ENCODE measurements around the gene STN1. TPM values are rescaled to one million over a fixed set of nuclear protein-coding genes. Genes with fewer than 3 reads are reported as not detected.

Gene STN1
- total RNA-seq, 1 experiment from 2014 or later: 74.7 TPM

- no peaks in the 10 kb centered on the region for H3K9me2 ChIP-seq (ENCODE audit: insufficient read depth)
- no peaks in the 10 kb centered on the region for H3K9me3 ChIP-seq (ENCODE audit: control insufficient read depth in 1 of 2, insufficient read depth in 1 of 2, low read depth in 1 of 2, low read length in 2 of 2)
- RAD21 ChIA-PET (ENCODE audit: low non-redundant PET in 1 of 2, low total read pairs in 2 of 2, uncharacterized antibody in 2 of 2, unreplicated experiment in 2 of 2): interaction anchor here in 1 of 2 experiments (0.7 kb wide), 1 partner anchor 63 kb away, joined by 3 read pairs; no protein-coding TSS in a partner anchor
- no peak overlapping the region for H3K4me3 ChIP-seq (replicated peaks in 1 of 2; ENCODE audit: low read depth in 1 of 2, low read length in 2 of 2)
- peak overlapping the region; percentile 7; the same call in 1 of the 2 replicates for H3K27ac ChIP-seq (ENCODE audit: low read depth, low read length)
- H3K79me2 ChIP-seq (ENCODE audit: insufficient read depth, low read length): no peaks in the 10 kb centered on the region
- DNase-seq (ENCODE audit: low read depth, low spot score): no peak
- BruUV-seq (replicated peaks): no TSS peak
- peaks cover 8 to 25% of the 10 kb centered on the region in 2 experiments; a peak in 3 of 4 replicates for H3K36me3 ChIP-seq (ENCODE audit: control insufficient read depth in 1 of 2, insufficient read depth in 2 of 2, low read length in 2 of 2)
- H4K20me1 ChIP-seq (ENCODE audit: insufficient read depth): no peaks in the 10 kb centered on the region
- H3K4me2 ChIP-seq (ENCODE audit: low read length): no peak overlapping the region
- CTCF ChIA-PET: interaction anchor here (0.6 to 2.3 kb wide), 7 partner anchors 137 to 386 kb away, joined by 3 to 9 read pairs (median 5); partner anchors contain the start of genes GSTO1 and SFR1
- H3K9ac ChIP-seq (ENCODE audit: low read length): no peak overlapping the region
- peaks cover 52 to 62% of the 10 kb centered on the region in 2 experiments for H3K4me1 ChIP-seq (ENCODE audit: control insufficient read depth in 1 of 2, insufficient read depth in 2 of 2, low read length in 2 of 2)
- H3K27me3 ChIP-seq (ENCODE audit: insufficient read depth, low read length): no peaks in the 10 kb centered on the region
- no peak overlapping the region for H2AFZ ChIP-seq (ENCODE audit: low read depth, low read length, poor library complexity, severe bottlenecking)
- no peak for ATAC-seq
- POLR2A ChIA-PET: interaction anchor here (0.7 to 2.0 kb wide), 3 partner anchors 20 to 365 kb away, joined by 3 to 10 read pairs (median 3); no protein-coding TSS in a partner anchor
- no peak for TF ChIP-seq YY1 (IDR thresholded peaks at IDR 0.05; ENCODE audit: extremely low read depth, insufficient replicate concordance, low read depth, low read length)
- no peak for TF ChIP-seq POLR2AphosphoS5 (IDR thresholded peaks at IDR 0.05; ENCODE audit: low read depth, low read length)
- no peak for TF ChIP-seq TCF7L2 (IDR thresholded peaks at IDR 0.05; ENCODE audit: borderline replicate concordance, extremely low read depth, insufficient read depth, insufficient read length)
- no peak for TF ChIP-seq SIN3A (IDR thresholded peaks at IDR 0.05; ENCODE audit: low read depth)
- TF ChIP-seq RAD21 (IDR thresholded peaks at IDR 0.05; ENCODE audit: low read depth): no peak
- TF ChIP-seq ZBTB33 (IDR thresholded peaks at IDR 0.05; ENCODE audit: extremely low read depth, insufficient replicate concordance, low read length): no peak
- TF ChIP-seq REST (IDR thresholded peaks at IDR 0.05; ENCODE audit: low read depth): no peak
- TF ChIP-seq, protein P1, sequence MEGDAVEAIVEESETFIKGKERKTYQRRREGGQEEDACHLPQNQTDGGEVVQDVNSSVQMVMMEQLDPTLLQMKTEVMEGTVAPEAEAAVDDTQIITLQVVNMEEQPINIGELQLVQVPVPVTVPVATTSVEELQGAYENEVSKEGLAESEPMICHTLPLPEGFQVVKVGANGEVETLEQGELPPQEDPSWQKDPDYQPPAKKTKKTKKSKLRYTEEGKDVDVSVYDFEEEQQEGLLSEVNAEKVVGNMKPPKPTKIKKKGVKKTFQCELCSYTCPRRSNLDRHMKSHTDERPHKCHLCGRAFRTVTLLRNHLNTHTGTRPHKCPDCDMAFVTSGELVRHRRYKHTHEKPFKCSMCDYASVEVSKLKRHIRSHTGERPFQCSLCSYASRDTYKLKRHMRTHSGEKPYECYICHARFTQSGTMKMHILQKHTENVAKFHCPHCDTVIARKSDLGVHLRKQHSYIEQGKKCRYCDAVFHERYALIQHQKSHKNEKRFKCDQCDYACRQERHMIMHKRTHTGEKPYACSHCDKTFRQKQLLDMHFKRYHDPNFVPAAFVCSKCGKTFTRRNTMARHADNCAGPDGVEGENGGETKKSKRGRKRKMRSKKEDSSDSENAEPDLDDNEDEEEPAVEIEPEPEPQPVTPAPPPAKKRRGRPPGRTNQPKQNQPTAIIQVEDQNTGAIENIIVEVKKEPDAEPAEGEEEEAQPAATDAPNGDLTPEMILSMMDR (IDR thresholded peaks at IDR 0.05 in 2 of 3, conservative IDR thresholded peaks at IDR 0.05 in 1 of 3; ENCODE audit: borderline replicate concordance in 1 of 3, insufficient read depth in 1 of 3, low read depth in 2 of 3, low read length in 2 of 3): no peak
- no peak for TF ChIP-seq ELF1 (IDR thresholded peaks at IDR 0.05; ENCODE audit: borderline replicate concordance, low read depth)
- TF ChIP-seq JUND (IDR thresholded peaks at IDR 0.05): no peak
- TF ChIP-seq POLR2A (IDR thresholded peaks at IDR 0.05; ENCODE audit: borderline replicate concordance, extremely low read depth, insufficient read depth, insufficient read length): no peak
- no peak for TF ChIP-seq CBX3 (IDR thresholded peaks at IDR 0.05; ENCODE audit: low read depth)
- TF ChIP-seq, protein P2, sequence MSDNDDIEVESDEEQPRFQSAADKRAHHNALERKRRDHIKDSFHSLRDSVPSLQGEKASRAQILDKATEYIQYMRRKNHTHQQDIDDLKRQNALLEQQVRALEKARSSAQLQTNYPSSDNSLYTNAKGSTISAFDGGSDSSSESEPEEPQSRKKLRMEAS (IDR thresholded peaks at IDR 0.05): no peak
- TF ChIP-seq, protein P3, sequence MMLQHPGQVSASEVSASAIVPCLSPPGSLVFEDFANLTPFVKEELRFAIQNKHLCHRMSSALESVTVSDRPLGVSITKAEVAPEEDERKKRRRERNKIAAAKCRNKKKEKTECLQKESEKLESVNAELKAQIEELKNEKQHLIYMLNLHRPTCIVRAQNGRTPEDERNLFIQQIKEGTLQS (IDR thresholded peaks at IDR 0.05): no peak
- TF ChIP-seq ZFX (IDR thresholded peaks at IDR 0.05): no peak
- no peak for TF ChIP-seq ZNF274 (IDR thresholded peaks at IDR 0.05; ENCODE audit: low read depth, low read length)
- TF ChIP-seq EZH2 (IDR thresholded peaks at IDR 0.05): no peak
- no peak for TF ChIP-seq EZH2phosphoT487 (IDR thresholded peaks at IDR 0.05; ENCODE audit: borderline replicate concordance)
- TF ChIP-seq SRF (IDR thresholded peaks at IDR 0.05; ENCODE audit: low read depth): no peak
- intact Hi-C loops (cut with micrococcal nuclease): loop anchor here (2.0 to 5.0 kb wide), 7 partner anchors 128 to 733 kb away; partner anchors contain the start of gene CFAP58
Observed at GRCh38 chr10:103889121-103889720, 28.8 kb downstream of the STN1 start.
